ENCODE measurements around the gene PGAP6. TPM values are rescaled to one million over a fixed set of nuclear protein-coding genes. Genes with fewer than 3 reads are reported as not detected.
A peak's percentile ranks its signal among the peaks of the same experiment; 100 is the strongest.
"Not testable (repeated sequence)": the region's sequence is repeated elsewhere in the genome, so short reads cannot be mapped to it uniquely, and the experiment has no call there.

The PGAP6 gene
- total and polyA plus RNA-seq, 7 experiments from 2014 or later, result 17.0 to 107 (median 52.4) TPM

DNA sequence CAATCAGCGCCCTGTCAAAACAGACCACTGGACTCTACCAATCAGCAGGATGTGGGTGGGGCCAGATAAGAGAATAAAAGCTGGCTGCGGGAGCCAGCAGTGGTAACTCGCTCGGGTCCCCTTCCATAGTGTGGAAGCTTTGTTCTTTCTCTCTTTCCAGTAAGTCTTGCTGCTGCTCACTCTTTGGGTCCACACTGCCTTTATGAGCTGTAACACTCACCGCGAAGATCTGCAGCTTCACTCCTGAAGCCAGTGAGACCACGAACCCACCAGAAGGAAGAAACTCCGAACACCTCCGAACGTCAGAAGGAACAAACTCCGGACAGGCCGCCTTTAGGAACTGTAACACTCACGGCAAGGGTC, 39.8 kb downstream of the PGAP6 start:
- intact Hi-C loops (cut with micrococcal nuclease); DNase-seq; H3K4me3 ChIP-seq (ENCODE audit: low read length); H3K27me3 Mint-ChIP-seq; POLR2A ChIA-PET; H3K9me3 Mint-ChIP-seq; H3K27ac ChIP-seq (ENCODE audit: low read depth, low read length); H3K9me3 ChIP-seq (ENCODE audit: control insufficient read depth in 2 of 3, low read length in 3 of 3); ATAC-seq; H3K27me3 ChIP-seq (ENCODE audit: control insufficient read depth in 2 of 2, insufficient read depth in 2 of 2, low read length in 2 of 2): not testable (repeated sequence)
- peaks cover 21 to 35% of the 10 kb centered on the region in 2 donors for H3K4me1 ChIP-seq (ENCODE audit: control insufficient read depth in 2 of 2, insufficient read depth in 2 of 2, low read length in 2 of 2)
- Mint-ChIP-seq H3K4me1 (peaks cover 26 to 80% (median 62%) of the 10 kb centered on the region in 7 donors), H3K27ac (peak overlapping the region in 5 of 9 donors; percentile 1 to 79 (median 48)), H3K36me3 (peaks cover 4 to 37% (median 5%) of the 10 kb centered on the region in 5 donors), H3K4me3 (peak overlapping the region in 6 of 10 donors; percentile 31 to 63 (median 42))
- H3K36me3 ChIP-seq (ENCODE audit: control insufficient read depth in 2 of 3, insufficient read depth in 3 of 3, low read length in 3 of 3), result peaks cover 0 to 37% (median 4%) of the 10 kb centered on the region in 3 experiments
- CTCF ChIA-PET, result interaction anchor here (0.6 to 1.1 kb wide), 3 partner anchors 9 to 224 kb away, joined by 3 to 5 read pairs (median 4); no protein-coding TSS in a partner anchor

DNA sequence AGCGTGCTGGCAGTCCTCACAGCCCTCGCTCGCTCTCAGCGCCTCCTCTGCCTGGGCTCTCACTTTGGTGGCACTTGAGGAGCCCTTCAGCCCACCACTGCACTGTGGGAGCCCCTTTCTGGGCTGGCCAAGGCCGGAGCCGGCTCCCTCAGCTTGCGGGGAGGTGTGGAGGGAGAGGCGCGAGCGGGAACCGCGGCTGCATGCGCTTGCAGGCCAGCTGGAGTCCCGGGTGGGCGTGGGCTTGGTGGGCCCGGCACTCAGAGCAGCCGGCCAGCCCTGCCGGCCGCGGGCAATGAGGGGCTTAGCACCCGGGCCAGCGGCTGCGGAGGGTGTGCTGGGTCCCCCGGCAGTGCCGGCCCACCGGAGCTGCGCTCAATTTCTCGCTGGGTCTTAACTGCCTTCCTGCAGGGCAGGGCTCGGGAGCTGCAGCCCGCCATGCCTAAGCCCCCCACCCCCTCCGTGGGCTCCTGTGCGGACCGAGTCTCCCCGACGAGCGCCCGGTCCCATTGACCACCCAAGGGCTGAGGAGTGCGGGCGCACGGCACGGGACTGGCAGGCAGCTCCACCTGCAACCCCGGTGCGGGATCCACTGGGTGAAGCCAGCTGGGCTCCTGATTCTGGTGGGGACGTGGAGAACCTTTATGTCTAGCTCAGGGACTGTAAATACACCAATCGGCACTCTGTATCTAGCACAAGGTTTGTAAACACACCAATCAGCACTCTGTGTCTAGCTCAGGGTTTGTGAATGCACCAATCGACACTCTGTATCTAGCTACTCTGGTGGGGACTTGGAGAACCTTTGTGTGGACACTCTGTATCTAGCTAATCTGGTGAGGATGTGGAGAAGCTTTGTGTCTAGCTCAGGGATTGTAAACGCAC, 40.4 kb downstream of the PGAP6 start:
- H3K4me1 Mint-ChIP-seq, result peaks cover 27 to 79% (median 58%) of the 10 kb centered on the region in 7 donors
- ATAC-seq; DNase-seq; H3K27ac ChIP-seq (ENCODE audit: low read depth, low read length); intact Hi-C loops (cut with micrococcal nuclease); H3K9me3 Mint-ChIP-seq; H3K4me3 ChIP-seq (ENCODE audit: low read length); POLR2A ChIA-PET; H3K27me3 Mint-ChIP-seq; H3K9me3 ChIP-seq (ENCODE audit: control insufficient read depth in 2 of 3, low read length in 3 of 3); H3K27me3 ChIP-seq (ENCODE audit: control insufficient read depth in 2 of 2, insufficient read depth in 2 of 2, low read length in 2 of 2): not testable (repeated sequence)
- H3K36me3 Mint-ChIP-seq, result peaks cover 4 to 34% (median 5%) of the 10 kb centered on the region in 5 donors
- H3K36me3 ChIP-seq (ENCODE audit: control insufficient read depth in 2 of 3, insufficient read depth in 3 of 3, low read length in 3 of 3), result peaks cover 0 to 31% (median 4%) of the 10 kb centered on the region in 3 experiments
- H3K4me1 ChIP-seq (ENCODE audit: control insufficient read depth in 2 of 2, insufficient read depth in 2 of 2, low read length in 2 of 2), result peaks cover 24 to 29% of the 10 kb centered on the region in 2 donors
- peak overlapping the region in 5 of 10 donors; percentile 36 to 82 (median 62) for H3K4me3 Mint-ChIP-seq
- CTCF ChIA-PET, result interaction anchor here (0.6 to 1.1 kb wide), 3 partner anchors 10 to 223 kb away, joined by 3 to 5 read pairs (median 4); no protein-coding TSS in a partner anchor
- peak overlapping the region in 5 of 9 donors; percentile 40 to 85 (median 79) for H3K27ac Mint-ChIP-seq

DNA sequence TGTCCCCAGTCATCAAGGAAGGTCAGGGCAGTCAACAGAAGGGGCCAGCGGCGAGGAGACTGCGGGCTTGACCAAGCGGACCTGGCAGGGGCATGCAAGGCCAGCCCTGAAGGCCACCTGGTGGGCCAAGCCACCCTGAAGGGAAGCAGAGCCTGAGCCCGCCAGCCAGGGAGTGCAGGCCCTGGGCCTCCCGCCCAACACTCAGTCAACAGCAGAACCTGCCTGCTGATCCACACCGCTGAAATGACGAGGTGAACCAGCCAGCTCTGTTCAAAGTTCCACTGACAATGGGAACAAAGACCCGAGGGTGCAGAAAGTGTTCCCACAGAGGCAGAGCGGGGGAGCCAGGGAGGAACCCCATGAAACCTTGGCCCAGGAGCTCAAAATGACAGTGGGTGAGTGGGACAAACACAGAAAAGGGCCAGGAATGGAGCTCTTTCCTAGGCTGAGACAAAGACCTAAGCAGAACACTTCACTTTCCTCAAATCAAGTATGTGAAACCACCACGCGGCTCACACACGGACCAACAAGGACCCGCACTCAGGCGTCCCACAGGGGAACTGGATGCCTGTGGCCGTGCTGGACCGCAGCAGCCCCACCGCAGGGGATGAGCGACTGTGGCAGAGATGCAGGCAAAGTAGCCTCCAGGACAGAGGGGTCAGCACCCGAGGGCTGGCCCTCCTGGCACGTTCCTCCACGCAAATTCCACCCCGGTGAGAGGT, 41.2 kb downstream of the PGAP6 start:
- Mint-ChIP-seq H3K4me3 (peak overlapping the region in 8 of 10 donors; percentile 42 to 87 (median 75)), H3K4me1 (peaks cover 30 to 79% (median 58%) of the 10 kb centered on the region in 7 donors), H3K27ac (peak overlapping the region in 8 of 9 donors; percentile 34 to 91 (median 80)), H3K36me3 (peaks cover 3 to 27% (median 4%) of the 10 kb centered on the region in 5 donors), H3K27me3 (no peaks in the 10 kb centered on the region), H3K9me3 (peaks cover 0 to 1% (median 0%) of the 10 kb centered on the region in 11 donors)
- POLR2A ChIA-PET, result no interaction called here
- Histone ChIP-seq H3K4me3 (ENCODE audit: low read length) (peak overlapping the region; percentile 20), H3K9me3 (ENCODE audit: control insufficient read depth in 2 of 3, low read length in 3 of 3) (no peaks in the 10 kb centered on the region), H3K36me3 (ENCODE audit: control insufficient read depth in 2 of 3, insufficient read depth in 3 of 3, low read length in 3 of 3) (peaks cover 0 to 23% (median 4%) of the 10 kb centered on the region in 3 experiments), H3K27ac (ENCODE audit: low read depth, low read length) (no peak overlapping the region), H3K4me1 (ENCODE audit: control insufficient read depth in 2 of 2, insufficient read depth in 2 of 2, low read length in 2 of 2) (peaks cover 21 to 32% of the 10 kb centered on the region in 2 donors), H3K27me3 (ENCODE audit: control insufficient read depth in 2 of 2, insufficient read depth in 2 of 2, low read length in 2 of 2) (no peaks in the 10 kb centered on the region)
- no peak for DNase-seq
- no peak for ATAC-seq
- CTCF ChIA-PET, result no interaction called here
- intact Hi-C loops (cut with micrococcal nuclease), result no loop called here

DNA sequence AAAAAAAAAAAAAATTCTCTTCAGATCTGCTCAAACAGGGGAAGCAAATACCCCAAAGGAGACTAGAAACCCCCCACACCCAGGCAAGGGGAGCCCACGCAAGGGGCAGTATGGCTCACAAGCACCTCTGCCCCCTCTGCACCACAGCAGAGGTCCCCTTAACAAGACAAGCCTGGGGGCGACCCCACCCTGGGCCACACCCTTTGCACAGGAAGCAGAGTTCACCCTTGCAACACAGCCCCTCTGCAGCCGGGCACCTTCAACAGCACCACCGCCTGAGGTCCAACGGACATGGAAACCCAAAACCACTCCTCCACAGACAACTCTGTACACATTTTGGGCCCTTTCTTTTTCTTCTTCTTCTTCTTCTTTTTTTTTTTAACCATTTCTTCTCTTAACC, 42.1 kb downstream of the PGAP6 start:
- intact Hi-C loops (cut with micrococcal nuclease), result no loop called here
- Mint-ChIP-seq H3K4me1 (peaks cover 35 to 79% (median 57%) of the 10 kb centered on the region in 7 donors), H3K4me3 (peak overlapping the region; percentile 60 to 87 (median 75)), H3K36me3 (peaks cover under 1 to 19% (median 3%) of the 10 kb centered on the region in 5 donors), H3K27me3 (no peaks in the 10 kb centered on the region), H3K27ac (peak overlapping the region; percentile 34 to 85 (median 80)), H3K9me3 (peaks cover 0 to 1% (median 0%) of the 10 kb centered on the region in 11 donors)
- ChIA-PET CTCF (no interaction called here), POLR2A (no interaction called here)
- peak; percentile 61 for ATAC-seq
- H3K27ac ChIP-seq (ENCODE audit: low read depth, low read length), result no peak overlapping the region
- peaks cover 0 to 14% (median 4%) of the 10 kb centered on the region in 3 experiments for H3K36me3 ChIP-seq (ENCODE audit: control insufficient read depth in 2 of 3, insufficient read depth in 3 of 3, low read length in 3 of 3)
- no peaks in the 10 kb centered on the region for H3K27me3 ChIP-seq (ENCODE audit: control insufficient read depth in 2 of 2, insufficient read depth in 2 of 2, low read length in 2 of 2)
- H3K4me3 ChIP-seq (ENCODE audit: low read length), result peak overlapping the region; percentile 20
- H3K9me3 ChIP-seq (ENCODE audit: control insufficient read depth in 2 of 3, low read length in 3 of 3), result no peaks in the 10 kb centered on the region
- peaks cover 13 to 40% of the 10 kb centered on the region in 2 donors for H3K4me1 ChIP-seq (ENCODE audit: control insufficient read depth in 2 of 2, insufficient read depth in 2 of 2, low read length in 2 of 2)
- peak in 1 of 9 donors; percentile 25 for DNase-seq

DNA sequence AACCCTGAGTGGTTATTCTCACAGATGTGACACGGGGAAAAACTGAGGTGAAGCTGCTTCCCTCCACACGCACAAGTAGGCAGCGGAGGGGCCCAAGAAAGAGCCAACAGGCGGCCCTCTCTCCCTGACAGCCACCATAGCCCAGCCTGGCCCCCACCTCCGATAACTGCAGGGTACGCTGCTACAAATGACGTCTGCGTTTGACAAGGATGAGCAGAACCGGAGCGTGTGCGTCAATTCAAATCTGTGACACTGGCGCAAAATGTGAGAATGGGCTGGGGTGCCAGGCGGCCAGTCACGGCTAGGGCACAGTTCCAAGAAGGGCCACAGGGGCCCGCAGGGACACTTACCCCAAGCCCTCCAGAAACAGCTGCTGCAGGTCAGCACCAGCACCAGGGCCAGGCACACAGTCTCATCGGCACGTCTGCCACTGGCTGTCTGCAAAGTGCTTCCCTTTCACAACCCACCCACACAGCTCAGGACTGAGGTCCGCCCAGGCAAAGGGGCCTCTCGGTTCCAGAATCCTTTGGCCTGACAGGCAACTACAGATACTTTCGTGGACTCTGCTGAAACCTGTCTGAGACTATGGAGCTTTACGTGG, 43.7 kb downstream of the PGAP6 start:
- Histone ChIP-seq H3K36me3 (ENCODE audit: control insufficient read depth in 2 of 3, insufficient read depth in 3 of 3, low read length in 3 of 3) (peaks cover 0 to 7% (median 4%) of the 10 kb centered on the region in 3 experiments), H3K27ac (ENCODE audit: low read depth, low read length) (no peak overlapping the region), H3K9me3 (ENCODE audit: control insufficient read depth in 2 of 3, low read length in 3 of 3) (no peaks in the 10 kb centered on the region), H3K4me1 (ENCODE audit: control insufficient read depth in 2 of 2, insufficient read depth in 2 of 2, low read length in 2 of 2) (peaks cover 24 to 50% of the 10 kb centered on the region in 2 donors), H3K4me3 (ENCODE audit: low read length) (no peak overlapping the region), H3K27me3 (ENCODE audit: control insufficient read depth in 2 of 2, insufficient read depth in 2 of 2, low read length in 2 of 2) (no peaks in the 10 kb centered on the region)
- Mint-ChIP-seq H3K27me3 (no peaks in the 10 kb centered on the region), H3K4me1 (peaks cover 33 to 88% (median 65%) of the 10 kb centered on the region in 7 donors), H3K36me3 (peaks cover 0 to 16% (median 3%) of the 10 kb centered on the region in 5 donors), H3K4me3 (peak overlapping the region in 3 of 10 donors; percentile 16 to 63 (median 54)), H3K9me3 (peaks cover 0 to 1% (median 0%) of the 10 kb centered on the region in 11 donors), H3K27ac (peak overlapping the region in 2 of 9 donors; percentile 28 to 52)
- DNase-seq (no peak), ATAC-seq (peak; percentile 20)
- POLR2A ChIA-PET, result interaction anchor here (0.8 kb wide), 1 partner anchor 13 kb away, joined by 4 read pairs; no protein-coding TSS in a partner anchor
- intact Hi-C loops (cut with micrococcal nuclease), result no loop called here
- CTCF ChIA-PET, result interaction anchor here (0.6 kb wide), 1 partner anchor 241 kb away, joined by 3 read pairs; no protein-coding TSS in a partner anchor

DNA sequence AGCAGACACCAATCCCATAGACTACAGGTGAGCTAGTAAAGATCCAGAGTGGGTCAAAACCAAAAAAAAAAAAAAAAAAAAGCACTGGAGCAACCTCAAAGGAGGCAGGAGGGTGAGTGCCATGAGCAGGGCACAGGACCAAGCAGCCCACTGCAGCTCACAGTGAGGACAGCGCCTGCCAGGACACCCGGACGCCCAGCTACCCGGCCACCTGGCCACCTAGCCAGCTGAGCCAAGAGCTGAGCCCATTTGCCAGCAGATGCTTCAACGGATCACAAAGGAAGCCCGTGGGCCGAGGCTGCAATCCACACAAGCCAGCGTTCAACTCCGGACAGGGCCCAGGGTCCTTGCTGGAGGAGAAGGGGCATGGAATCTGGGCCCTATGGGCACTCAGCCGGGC, 44.3 kb downstream of the PGAP6 start:
- Histone ChIP-seq H3K9me3 (ENCODE audit: control insufficient read depth in 2 of 3, low read length in 3 of 3) (no peaks in the 10 kb centered on the region), H3K36me3 (ENCODE audit: control insufficient read depth in 2 of 3, insufficient read depth in 3 of 3, low read length in 3 of 3) (peaks cover 0 to 2% (median 1%) of the 10 kb centered on the region in 3 experiments), H3K4me1 (ENCODE audit: control insufficient read depth in 2 of 2, insufficient read depth in 2 of 2, low read length in 2 of 2) (peaks cover 24 to 50% of the 10 kb centered on the region in 2 donors), H3K27me3 (ENCODE audit: control insufficient read depth in 2 of 2, insufficient read depth in 2 of 2, low read length in 2 of 2) (no peaks in the 10 kb centered on the region), H3K27ac (ENCODE audit: low read depth, low read length) (no peak overlapping the region), H3K4me3 (ENCODE audit: low read length) (no peak overlapping the region)
- Mint-ChIP-seq H3K9me3 (peaks cover 0 to under 1% (median 0%) of the 10 kb centered on the region in 11 donors), H3K27me3 (no peaks in the 10 kb centered on the region), H3K4me1 (peaks cover 29 to 87% (median 64%) of the 10 kb centered on the region in 7 donors), H3K36me3 (peaks cover 0 to 10% (median 0%) of the 10 kb centered on the region in 5 donors), H3K27ac (peak overlapping the region in 2 of 9 donors; percentile 28 to 43), H3K4me3 (peak overlapping the region in 2 of 10 donors; percentile 54 to 63)
- intact Hi-C loops (cut with micrococcal nuclease), result no loop called here
- CTCF ChIA-PET, result no interaction called here
- ATAC-seq (no peak), DNase-seq (no peak)
- POLR2A ChIA-PET, result interaction anchor here (0.7 kb wide), 1 partner anchor 102 kb away, joined by 4 read pairs; no protein-coding TSS in a partner anchor
